NCI-H510A (cell line): Measurements from ENCODE around the gene PXMP4.

ENCODE experiments used
- DNase-seq: peaks from one replicate; lab custom pipeline; 2025; lab: John Stamatoyannopoulos, UW

Gene PXMP4

DNA sequence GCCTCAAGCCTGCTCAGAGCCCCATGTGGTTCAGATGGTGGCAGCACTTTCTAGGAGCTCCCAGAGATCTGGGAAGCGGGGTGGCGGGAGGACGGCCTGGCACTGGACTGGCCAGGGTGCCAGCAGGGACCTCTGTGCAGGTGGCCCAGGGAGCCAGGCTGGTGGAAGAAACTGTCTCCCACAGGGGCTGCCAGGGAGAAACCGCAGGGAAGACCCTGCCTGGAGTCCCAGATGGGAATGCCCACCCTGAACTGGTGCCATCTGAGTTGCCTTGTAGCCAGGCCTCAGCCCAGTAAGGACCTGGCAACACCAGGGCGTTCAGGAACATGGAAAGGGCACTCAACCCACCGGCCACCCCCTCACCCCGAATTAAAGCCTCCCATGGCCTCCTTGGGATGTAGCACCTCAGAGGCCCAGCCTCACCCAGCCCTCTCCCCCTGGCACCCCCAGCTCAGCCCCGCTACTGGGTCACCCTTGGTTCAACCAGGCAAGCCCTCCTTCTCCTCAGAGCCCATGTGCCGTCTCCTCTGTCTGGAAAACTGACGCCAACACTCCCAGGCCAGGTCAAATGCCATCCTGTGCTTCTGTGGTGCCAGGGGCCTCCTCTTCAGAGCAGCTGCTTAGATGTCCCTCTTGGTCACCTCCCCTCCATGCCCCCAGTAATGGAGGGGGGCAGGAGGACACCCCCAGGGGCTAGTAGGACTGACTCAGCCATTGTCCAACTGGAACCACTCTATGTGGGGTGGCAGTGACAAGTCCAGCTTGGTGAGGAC, 63.9 kb downstream of the PXMP4 start:
- no peak for DNase-seq

DNA sequence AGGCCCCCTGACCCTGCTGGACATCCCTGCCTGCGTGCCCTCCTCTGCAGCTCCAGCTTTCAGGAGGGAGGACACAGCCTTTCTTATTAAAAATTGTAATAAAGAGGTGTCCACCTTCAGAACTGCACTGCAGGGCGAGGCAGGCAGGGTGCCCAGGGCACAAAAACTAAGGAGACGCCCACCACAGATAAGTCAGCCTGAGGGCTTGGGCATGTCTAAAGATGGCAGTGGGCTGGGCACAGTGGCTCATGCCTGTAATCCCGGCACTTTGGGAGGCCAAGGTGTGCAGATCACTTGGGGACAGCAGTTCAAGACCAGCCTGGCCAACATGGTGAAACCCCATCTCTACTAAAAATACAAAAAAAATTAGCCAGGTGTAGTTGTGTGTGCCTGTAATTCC, 64.9 kb downstream of the PXMP4 start:
- DNase-seq = no peak

DNA sequence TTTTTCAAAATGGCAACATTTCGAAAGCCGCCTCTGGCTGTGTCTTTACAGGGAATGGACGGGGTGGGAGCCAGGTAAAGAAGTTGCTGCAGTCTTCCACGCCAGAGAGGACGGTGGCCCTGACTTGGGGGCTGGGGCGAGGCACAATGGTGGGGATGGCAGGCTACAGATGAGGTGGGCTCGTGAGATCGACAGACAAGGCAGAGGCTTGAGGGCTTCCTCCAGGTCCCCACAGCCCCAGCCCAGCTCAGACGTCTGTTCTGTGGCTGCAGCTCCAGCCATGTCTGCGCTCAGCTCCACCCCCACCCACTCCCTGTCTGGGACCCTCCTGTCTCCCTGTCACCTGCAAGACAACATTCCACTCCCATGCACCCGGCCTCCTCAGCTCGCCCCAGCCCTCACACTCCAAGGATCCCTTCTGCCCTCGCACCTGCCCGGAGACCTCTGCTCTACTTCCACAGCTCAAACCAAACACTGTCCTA, 65.4 kb downstream of the PXMP4 start:
- DNase-seq = peak; percentile 42

DNA sequence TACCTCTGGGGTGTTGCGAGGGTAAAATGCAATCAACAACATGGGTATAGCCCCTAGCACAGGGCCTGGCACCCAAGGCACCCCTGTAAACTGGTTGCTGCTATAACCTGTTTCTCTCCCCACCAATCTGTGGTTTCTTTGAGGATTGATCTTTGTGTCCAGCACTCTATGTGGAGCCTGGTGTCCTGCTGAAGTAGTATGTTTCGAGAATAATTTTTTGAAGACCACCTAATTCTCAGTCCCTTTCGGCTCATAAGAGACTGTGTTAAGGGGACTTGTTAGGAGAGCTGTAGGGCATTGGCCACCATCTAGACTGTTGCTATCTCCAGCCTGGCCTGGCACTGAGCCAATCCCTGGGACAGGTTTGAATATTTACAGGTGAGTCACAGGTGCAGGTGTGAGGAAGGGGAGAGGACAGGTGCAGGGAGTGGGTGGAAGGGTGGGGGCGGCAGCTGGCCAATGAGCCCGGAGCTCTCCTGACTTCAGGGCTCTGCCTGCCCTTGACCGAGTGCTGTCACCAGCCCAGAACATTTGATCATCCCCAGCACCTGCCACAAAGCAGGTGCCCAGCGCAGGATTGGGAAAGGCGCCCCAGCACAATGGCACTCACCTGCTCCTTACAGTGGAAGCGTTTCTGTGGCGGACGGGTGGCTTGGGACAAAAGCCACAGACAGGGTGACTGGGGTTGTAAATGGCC, 66.1 kb downstream of the PXMP4 start:
- DNase-seq = peak; percentile 97

DNA sequence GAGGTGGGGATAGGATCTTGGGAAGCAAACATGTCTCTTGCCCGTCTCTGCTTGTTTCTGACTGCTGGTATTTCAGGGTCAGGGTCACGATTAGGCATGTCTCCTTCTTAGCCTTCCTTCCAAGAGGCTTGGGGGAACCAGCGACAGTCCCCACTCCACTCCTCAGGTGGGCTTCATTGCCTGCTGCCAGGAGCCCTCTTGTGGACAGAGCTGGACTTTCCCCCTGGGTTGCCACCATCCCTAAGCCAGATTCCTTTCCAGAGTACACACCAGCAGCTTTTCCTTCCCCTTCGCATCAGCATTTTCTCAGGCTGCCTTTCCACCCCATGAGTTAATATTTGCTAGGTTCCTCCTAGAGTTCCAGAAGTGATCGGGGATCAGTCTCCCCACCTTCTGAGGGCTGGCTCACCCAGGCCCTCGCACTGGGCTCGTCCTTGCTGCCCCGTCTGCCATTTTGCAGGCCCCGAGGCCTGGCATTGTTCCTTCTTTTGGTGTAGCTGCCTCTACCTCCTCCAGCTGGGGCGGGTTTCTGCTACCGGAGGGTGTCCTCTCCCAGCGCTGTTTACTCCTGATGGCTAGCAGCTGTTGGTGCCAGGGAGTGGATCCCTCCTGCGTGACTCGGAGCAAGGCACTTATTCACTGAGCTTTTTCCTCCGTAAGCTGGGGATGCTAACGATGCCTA, 66.8 kb downstream of the PXMP4 start:
- DNase-seq = peak; percentile 59
